ENCODE results near the gene CTIF.

Gene CTIF

GRCh38 chr18:48689548-48689947 is 150.7 kb downstream of the CTIF start:
- H3K23ac ChIP-seq (ENCODE audit: low read length in 2 of 2) = no peak overlapping the region
- H3K4me2 ChIP-seq (ENCODE audit: low read length, poor library complexity, severe bottlenecking) = no peak overlapping the region
- H2AFZ ChIP-seq (ENCODE audit: low read depth, low read length) = no peak overlapping the region
- peaks cover 10% of the 10 kb centered on the region for H3K4me1 ChIP-seq (ENCODE audit: control insufficient read depth, insufficient read depth, low read depth, low read length)
- H2BK15ac ChIP-seq (ENCODE audit: low read depth, poor library complexity, severe bottlenecking) = no peak overlapping the region
- H3K27me3 ChIP-seq (ENCODE audit: control insufficient read depth in 1 of 2, insufficient read depth in 1 of 2, low read length in 2 of 2) = no peaks in the 10 kb centered on the region
- DNase-seq = no peak
- peaks cover 45 to 52% of the 10 kb centered on the region in 2 experiments for H3K36me3 ChIP-seq (ENCODE audit: control insufficient read depth in 1 of 2, insufficient read depth in 2 of 2, low read depth in 1 of 2, low read length in 2 of 2)
- WGBS = 84% methylated on average over 4 of the region's 4 CpGs
- H3K4me3 ChIP-seq (ENCODE audit: insufficient read depth in 1 of 2, low read depth in 1 of 2, low read length in 2 of 2) = no peak overlapping the region
- no peak overlapping the region for H2BK5ac ChIP-seq (ENCODE audit: low read depth, low read length, poor library complexity, severe bottlenecking)
- H3K14ac ChIP-seq (ENCODE audit: low read length in 2 of 2) = no peak overlapping the region
- no peak overlapping the region for H3K27ac ChIP-seq (ENCODE audit: low read length, poor library complexity, severe bottlenecking)
- no peak overlapping the region for H3K18ac ChIP-seq (ENCODE audit: low read depth in 1 of 2, low read length in 2 of 2)
- H3K9ac ChIP-seq (ENCODE audit: low read length) = no peak overlapping the region
- no peak overlapping the region for H4K8ac ChIP-seq (ENCODE audit: low read length)
- peaks cover 15% of the 10 kb centered on the region for H3K79me1 ChIP-seq (replicated peaks; ENCODE audit: low read length, poor library complexity, severe bottlenecking)
- H3K9me3 ChIP-seq (ENCODE audit: control insufficient read depth, low read length) = no peaks in the 10 kb centered on the region
- no peak overlapping the region for H2BK120ac ChIP-seq (ENCODE audit: low read depth, low read length)
- no peak overlapping the region for H2BK12ac ChIP-seq (ENCODE audit: low read length in 2 of 2)
- no peak overlapping the region for H4K91ac ChIP-seq (ENCODE audit: low read length)
- no peak overlapping the region for H2AK5ac ChIP-seq (ENCODE audit: low read length, severe bottlenecking)
- H3K4ac ChIP-seq (ENCODE audit: low read depth in 1 of 2, low read length in 2 of 2) = no peak overlapping the region

DNA sequence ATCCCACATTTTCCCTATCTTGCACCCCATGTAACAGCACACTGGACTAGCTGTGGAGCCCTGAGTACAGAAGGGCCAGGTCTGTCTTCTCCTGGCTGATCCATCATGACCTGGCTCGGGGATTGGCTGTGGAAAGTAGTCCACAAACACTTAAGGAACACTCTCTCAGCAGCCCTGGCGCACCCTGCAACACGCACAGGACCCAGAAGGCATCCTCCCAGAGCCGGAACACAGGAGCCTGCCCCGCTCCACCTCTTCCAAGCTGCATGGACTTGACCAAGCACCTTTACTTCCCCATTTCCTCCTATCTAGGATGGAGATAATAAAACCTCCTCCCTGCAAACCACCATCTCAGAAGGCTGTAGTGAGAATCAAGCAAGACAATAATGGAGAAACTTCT is 151.7 kb downstream of the CTIF start:
- no peak overlapping the region for H4K91ac ChIP-seq (ENCODE audit: low read length)
- no peak overlapping the region for H3K4ac ChIP-seq (ENCODE audit: low read depth in 1 of 2, low read length in 2 of 2)
- H3K27ac ChIP-seq (ENCODE audit: low read length, poor library complexity, severe bottlenecking) = no peak overlapping the region
- no peak overlapping the region for H3K4me3 ChIP-seq (ENCODE audit: insufficient read depth in 1 of 2, low read depth in 1 of 2, low read length in 2 of 2)
- H3K9ac ChIP-seq (ENCODE audit: low read length) = no peak overlapping the region
- no peak overlapping the region for H3K18ac ChIP-seq (ENCODE audit: low read depth in 1 of 2, low read length in 2 of 2)
- 100% methylated on average over 5 of the region's 5 CpGs for WGBS
- no peak overlapping the region for H2AFZ ChIP-seq (ENCODE audit: low read depth, low read length)
- peaks cover 10% of the 10 kb centered on the region for H3K4me1 ChIP-seq (ENCODE audit: control insufficient read depth, insufficient read depth, low read depth, low read length)
- no peak overlapping the region for H3K14ac ChIP-seq (ENCODE audit: low read length in 2 of 2)
- no peak overlapping the region for H3K4me2 ChIP-seq (ENCODE audit: low read length, poor library complexity, severe bottlenecking)
- peaks cover 42 to 52% of the 10 kb centered on the region in 2 experiments for H3K36me3 ChIP-seq (ENCODE audit: control insufficient read depth in 1 of 2, insufficient read depth in 2 of 2, low read depth in 1 of 2, low read length in 2 of 2)
- no peak overlapping the region for H2AK5ac ChIP-seq (ENCODE audit: low read length, severe bottlenecking)
- H3K23ac ChIP-seq (ENCODE audit: low read length in 2 of 2) = no peak overlapping the region
- no peaks in the 10 kb centered on the region for H3K27me3 ChIP-seq (ENCODE audit: control insufficient read depth in 1 of 2, insufficient read depth in 1 of 2, low read length in 2 of 2)
- H2BK120ac ChIP-seq (ENCODE audit: low read depth, low read length) = no peak overlapping the region
- H3K79me1 ChIP-seq (replicated peaks; ENCODE audit: low read length, poor library complexity, severe bottlenecking) = peaks cover 15% of the 10 kb centered on the region
- no peaks in the 10 kb centered on the region for H3K9me3 ChIP-seq (ENCODE audit: control insufficient read depth, low read length)
- no peak overlapping the region for H4K8ac ChIP-seq (ENCODE audit: low read length)
- H2BK5ac ChIP-seq (ENCODE audit: low read depth, low read length, poor library complexity, severe bottlenecking) = no peak overlapping the region
- DNase-seq = no peak
- H2BK15ac ChIP-seq (ENCODE audit: low read depth, poor library complexity, severe bottlenecking) = no peak overlapping the region
- H2BK12ac ChIP-seq (ENCODE audit: low read length in 2 of 2) = no peak overlapping the region

- Histone ChIP-seq H4K8ac (ENCODE audit: low read length) (no peak overlapping the region), H2AFZ (ENCODE audit: low read depth, low read length) (no peak overlapping the region), H4K91ac (ENCODE audit: low read length) (no peak overlapping the region), H2BK120ac (ENCODE audit: low read depth, low read length) (no peak overlapping the region), H2BK5ac (ENCODE audit: low read depth, low read length, poor library complexity, severe bottlenecking) (no peak overlapping the region), H3K9me3 (ENCODE audit: control insufficient read depth, low read length) (no peaks in the 10 kb centered on the region), H3K9ac (ENCODE audit: low read length) (no peak overlapping the region), H2AK5ac (ENCODE audit: low read length, severe bottlenecking) (no peak overlapping the region), H3K79me1 (replicated peaks; ENCODE audit: low read length, poor library complexity, severe bottlenecking) (peaks cover 22% of the 10 kb centered on the region), H3K14ac (ENCODE audit: low read length in 2 of 2) (no peak overlapping the region), H3K18ac (ENCODE audit: low read depth in 1 of 2, low read length in 2 of 2) (no peak overlapping the region), H3K4me1 (ENCODE audit: control insufficient read depth, insufficient read depth, low read depth, low read length) (peaks cover 10% of the 10 kb centered on the region), H2BK15ac (ENCODE audit: low read depth, poor library complexity, severe bottlenecking) (no peak overlapping the region), H3K36me3 (ENCODE audit: control insufficient read depth in 1 of 2, insufficient read depth in 2 of 2, low read depth in 1 of 2, low read length in 2 of 2) (peaks cover 34 to 53% of the 10 kb centered on the region in 2 experiments), H2BK12ac (ENCODE audit: low read length in 2 of 2) (no peak overlapping the region), H3K27me3 (ENCODE audit: control insufficient read depth in 1 of 2, insufficient read depth in 1 of 2, low read length in 2 of 2) (no peaks in the 10 kb centered on the region), H3K4ac (ENCODE audit: low read depth in 1 of 2, low read length in 2 of 2) (peak overlapping the region in 1 of 2 experiments; percentile 28), H3K23ac (ENCODE audit: low read length in 2 of 2) (no peak overlapping the region), H3K4me3 (ENCODE audit: insufficient read depth in 1 of 2, low read depth in 1 of 2, low read length in 2 of 2) (no peak overlapping the region), H3K27ac (ENCODE audit: low read length, poor library complexity, severe bottlenecking) (no peak overlapping the region), H3K4me2 (ENCODE audit: low read length, poor library complexity, severe bottlenecking) (no peak overlapping the region)
- no peak for DNase-seq
- WGBS = 93% methylated on average over 7 of the region's 7 CpGs
Observed at GRCh38 chr18:48693006-48693405, 154.2 kb downstream of the CTIF start.

- WGBS = 78% methylated on average over 8 of the region's 8 CpGs
- peaks cover 11% of the 10 kb centered on the region for H3K4me1 ChIP-seq (ENCODE audit: control insufficient read depth, insufficient read depth, low read depth, low read length)
- H3K4me3 ChIP-seq (ENCODE audit: insufficient read depth in 1 of 2, low read depth in 1 of 2, low read length in 2 of 2) = no peak overlapping the region
- no peaks in the 10 kb centered on the region for H3K27me3 ChIP-seq (ENCODE audit: control insufficient read depth in 1 of 2, insufficient read depth in 1 of 2, low read length in 2 of 2)
- H3K23ac ChIP-seq (ENCODE audit: low read length in 2 of 2) = no peak overlapping the region
- H2BK5ac ChIP-seq (ENCODE audit: low read depth, low read length, poor library complexity, severe bottlenecking) = no peak overlapping the region
- H2AK5ac ChIP-seq (ENCODE audit: low read length, severe bottlenecking) = no peak overlapping the region
- H3K79me1 ChIP-seq (replicated peaks; ENCODE audit: low read length, poor library complexity, severe bottlenecking) = peaks cover 20% of the 10 kb centered on the region
- H3K18ac ChIP-seq (ENCODE audit: low read depth in 1 of 2, low read length in 2 of 2) = peak overlapping the region; percentile 7 to 16
- no peak overlapping the region for H2AFZ ChIP-seq (ENCODE audit: low read depth, low read length)
- H4K91ac ChIP-seq (ENCODE audit: low read length) = no peak overlapping the region
- H4K8ac ChIP-seq (ENCODE audit: low read length) = no peak overlapping the region
- H3K27ac ChIP-seq (ENCODE audit: low read length, poor library complexity, severe bottlenecking) = no peak overlapping the region
- DNase-seq = peak; percentile 48
- H3K14ac ChIP-seq (ENCODE audit: low read length in 2 of 2) = no peak overlapping the region
- no peak overlapping the region for H3K4ac ChIP-seq (ENCODE audit: low read depth in 1 of 2, low read length in 2 of 2)
- H3K9me3 ChIP-seq (ENCODE audit: control insufficient read depth, low read length) = no peaks in the 10 kb centered on the region
- H2BK120ac ChIP-seq (ENCODE audit: low read depth, low read length) = no peak overlapping the region
- H3K4me2 ChIP-seq (ENCODE audit: low read length, poor library complexity, severe bottlenecking) = no peak overlapping the region
- H2BK15ac ChIP-seq (ENCODE audit: low read depth, poor library complexity, severe bottlenecking) = no peak overlapping the region
- H3K36me3 ChIP-seq (ENCODE audit: control insufficient read depth in 1 of 2, insufficient read depth in 2 of 2, low read depth in 1 of 2, low read length in 2 of 2) = peaks cover 28 to 47% of the 10 kb centered on the region in 2 experiments
- no peak overlapping the region for H3K9ac ChIP-seq (ENCODE audit: low read length)
- no peak overlapping the region for H2BK12ac ChIP-seq (ENCODE audit: low read length in 2 of 2)
Observed at GRCh38 chr18:48693625-48694262, 154.9 kb downstream of the CTIF start.

Data from mesenchymal stem cell (in vitro differentiated cells and primary cell).